Chondrocyte (in vitro differentiated cells): ENCODE measurements around the gene SCO2. TPM values are rescaled to one million over a fixed set of nuclear protein-coding genes. Genes with fewer than 3 reads are reported as not detected.

Experiments used
- DNase-seq: peaks from one replicate; pipeline ENCODE4 v3.0.0; 2021; ENCODE audit warnings: mixed read lengths, low spot score
- H3K27ac Mint-ChIP-seq: one replicate; pipeline ENCODE4 v1.8.0; 2021; ENCODE audit warnings: mild to moderate bottlenecking, moderate library complexity, mixed read lengths; ENCODE audit not compliant: unreplicated experiment
- H3K27me3 Mint-ChIP-seq: 2 replicates; pipeline ENCODE4 v1.8.0; 2021; ENCODE audit warnings: low read depth, mixed read lengths
- H3K36me3 Mint-ChIP-seq: 2 replicates; pipeline ENCODE4 v1.8.0; 2021; ENCODE audit warnings: low read depth, mixed read lengths
- H3K4me1 Mint-ChIP-seq: 2 replicates; pipeline ENCODE4 v1.8.0; 2021; ENCODE audit warnings: low read depth, mild to moderate bottlenecking, mixed read lengths
- H3K4me3 Mint-ChIP-seq: one replicate; pipeline ENCODE4 v1.8.0; 2021; ENCODE audit warnings: mild to moderate bottlenecking, moderate library complexity, mixed read lengths; ENCODE audit not compliant: unreplicated experiment
- H3K9me3 Mint-ChIP-seq: 2 replicates; pipeline ENCODE4 v1.8.0; 2021; ENCODE audit warnings: low read depth, mixed read lengths
- total RNA-seq: library from RNA; stranded (reverse); gene quantifications from 3 replicates; pipeline ENCODE4 v1.2.1, GENCODE V29; 2021
- TF ChIP-seq, protein P1 (sequence below): fragments of 200-600 bp; sonication (generic); IDR thresholded peaks from 2 replicates; pipeline ENCODE4 v1.5.0; 2021; ENCODE audit warnings: antibody characterized with exemption, mild to moderate bottlenecking, moderate library complexity

The SCO2 gene
- total RNA-seq, 1 donor from 2014 or later = 5.4 TPM

DNA sequence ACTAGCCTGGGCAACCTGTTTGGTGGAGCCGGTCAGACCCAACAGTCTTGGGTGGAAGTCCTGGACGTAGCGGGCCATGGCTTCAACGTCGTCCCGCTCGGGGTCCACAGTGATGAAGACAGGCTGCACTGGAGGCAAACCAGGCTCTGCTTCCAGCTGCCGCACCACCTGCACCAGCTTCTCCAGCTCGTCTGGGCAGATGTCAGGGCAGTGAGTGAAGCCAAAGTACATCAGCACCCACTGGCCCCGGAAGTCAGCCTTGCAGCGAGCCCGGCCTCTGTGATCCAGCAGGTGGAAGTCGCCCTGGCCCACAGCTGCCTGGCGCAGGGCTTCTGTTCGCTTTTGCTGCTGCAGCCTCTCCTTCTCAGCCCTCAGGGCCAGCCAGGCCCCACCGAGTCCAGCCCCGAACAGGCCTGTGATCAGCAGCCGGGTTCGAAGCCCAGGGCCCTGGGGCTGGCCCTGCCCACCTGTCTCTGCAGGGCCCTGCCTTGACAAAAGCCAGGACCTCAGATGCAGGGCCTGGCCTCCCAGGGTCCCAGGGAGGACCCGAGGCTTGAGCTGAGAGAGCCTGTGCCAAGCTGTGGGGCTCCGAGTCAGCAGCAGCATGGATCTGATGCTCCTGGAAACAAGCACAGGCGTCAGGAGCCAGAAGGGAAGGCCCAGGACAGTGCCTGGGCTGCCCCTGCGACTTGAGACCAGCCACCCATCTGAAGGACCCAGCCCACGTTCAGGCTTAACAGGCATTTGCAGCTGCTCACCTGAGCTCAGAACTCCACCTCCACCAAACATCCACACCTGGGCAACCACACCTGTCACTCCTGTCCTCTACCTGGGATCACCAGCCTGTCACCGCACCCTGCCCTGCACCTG lies 1.4 kb downstream of the SCO2 start:
- H3K36me3 Mint-ChIP-seq = peaks cover 7% of the 10 kb centered on the region
- TF ChIP-seq, protein P1, sequence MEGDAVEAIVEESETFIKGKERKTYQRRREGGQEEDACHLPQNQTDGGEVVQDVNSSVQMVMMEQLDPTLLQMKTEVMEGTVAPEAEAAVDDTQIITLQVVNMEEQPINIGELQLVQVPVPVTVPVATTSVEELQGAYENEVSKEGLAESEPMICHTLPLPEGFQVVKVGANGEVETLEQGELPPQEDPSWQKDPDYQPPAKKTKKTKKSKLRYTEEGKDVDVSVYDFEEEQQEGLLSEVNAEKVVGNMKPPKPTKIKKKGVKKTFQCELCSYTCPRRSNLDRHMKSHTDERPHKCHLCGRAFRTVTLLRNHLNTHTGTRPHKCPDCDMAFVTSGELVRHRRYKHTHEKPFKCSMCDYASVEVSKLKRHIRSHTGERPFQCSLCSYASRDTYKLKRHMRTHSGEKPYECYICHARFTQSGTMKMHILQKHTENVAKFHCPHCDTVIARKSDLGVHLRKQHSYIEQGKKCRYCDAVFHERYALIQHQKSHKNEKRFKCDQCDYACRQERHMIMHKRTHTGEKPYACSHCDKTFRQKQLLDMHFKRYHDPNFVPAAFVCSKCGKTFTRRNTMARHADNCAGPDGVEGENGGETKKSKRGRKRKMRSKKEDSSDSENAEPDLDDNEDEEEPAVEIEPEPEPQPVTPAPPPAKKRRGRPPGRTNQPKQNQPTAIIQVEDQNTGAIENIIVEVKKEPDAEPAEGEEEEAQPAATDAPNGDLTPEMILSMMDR = no peak
- H3K4me3 Mint-ChIP-seq = peak overlapping the region; percentile 95
- peak; percentile 50 for DNase-seq
- H3K27me3 Mint-ChIP-seq = no peaks in the 10 kb centered on the region
- peaks cover 46% of the 10 kb centered on the region for H3K4me1 Mint-ChIP-seq
- no peaks in the 10 kb centered on the region for H3K9me3 Mint-ChIP-seq
- H3K27ac Mint-ChIP-seq = peak overlapping the region; percentile 89

DNA sequence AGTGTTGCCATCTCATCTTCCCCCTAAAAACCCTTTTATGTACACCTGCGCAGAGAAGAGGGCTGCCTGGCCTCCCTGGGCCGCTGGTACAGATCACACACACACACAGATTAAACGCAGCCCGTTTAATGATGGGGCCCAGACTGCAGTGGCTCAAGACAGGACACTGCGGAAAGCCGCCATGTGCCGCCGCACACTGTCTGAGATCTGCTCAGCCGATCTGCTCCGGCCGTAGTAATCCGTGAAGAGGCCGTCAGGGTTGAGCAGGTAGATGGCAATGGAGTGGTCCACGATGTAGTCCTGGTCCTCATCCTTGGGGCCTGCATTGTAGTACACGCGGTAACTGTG lies 2.0 kb downstream of the SCO2 start:
- no peaks in the 10 kb centered on the region for H3K27me3 Mint-ChIP-seq
- TF ChIP-seq, protein P1 = no peak
- H3K4me1 Mint-ChIP-seq = peaks cover 39% of the 10 kb centered on the region
- H3K36me3 Mint-ChIP-seq = peaks cover 7% of the 10 kb centered on the region
- H3K4me3 Mint-ChIP-seq = no peak overlapping the region
- no peak overlapping the region for H3K27ac Mint-ChIP-seq
- no peak for DNase-seq
- no peaks in the 10 kb centered on the region for H3K9me3 Mint-ChIP-seq

DNA sequence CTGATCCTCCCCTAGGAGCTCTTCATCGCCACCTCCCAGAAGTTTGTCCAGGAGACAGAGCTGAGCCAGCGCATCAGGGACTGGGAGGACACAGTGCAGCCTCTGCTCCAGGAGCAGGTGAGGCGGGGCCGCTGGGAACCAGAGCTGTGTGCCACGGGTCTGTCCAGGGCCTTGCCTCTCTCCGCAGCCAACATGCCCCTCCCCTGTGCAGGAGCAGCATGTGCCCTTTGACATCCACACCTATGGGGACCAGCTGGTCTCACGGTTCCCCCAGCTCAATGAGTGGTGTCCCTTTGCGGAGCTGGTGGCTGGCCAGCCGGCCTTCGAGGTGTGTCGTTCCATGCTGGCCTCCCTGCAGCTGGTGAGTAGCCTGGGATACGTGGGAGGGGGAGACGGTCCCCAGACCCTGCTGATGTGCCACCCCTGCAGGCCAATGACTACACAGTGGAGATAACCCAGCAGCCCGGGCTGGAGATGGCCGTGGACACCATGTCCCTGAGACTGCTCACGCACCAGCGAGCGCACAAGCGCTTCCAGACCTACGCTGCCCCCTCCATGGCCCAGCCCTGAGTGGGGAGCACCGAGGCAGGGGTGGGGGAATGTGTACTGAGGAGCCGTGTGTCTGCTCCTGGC lies 2.5 kb downstream of the SCO2 start:
- H3K9me3 Mint-ChIP-seq = no peaks in the 10 kb centered on the region
- peaks cover 34% of the 10 kb centered on the region for H3K4me1 Mint-ChIP-seq
- H3K36me3 Mint-ChIP-seq = peaks cover 7% of the 10 kb centered on the region
- H3K27me3 Mint-ChIP-seq = no peaks in the 10 kb centered on the region
- DNase-seq = no peak
- no peak overlapping the region for H3K27ac Mint-ChIP-seq
- H3K4me3 Mint-ChIP-seq = no peak overlapping the region
- TF ChIP-seq, protein P1 = no peak

DNA sequence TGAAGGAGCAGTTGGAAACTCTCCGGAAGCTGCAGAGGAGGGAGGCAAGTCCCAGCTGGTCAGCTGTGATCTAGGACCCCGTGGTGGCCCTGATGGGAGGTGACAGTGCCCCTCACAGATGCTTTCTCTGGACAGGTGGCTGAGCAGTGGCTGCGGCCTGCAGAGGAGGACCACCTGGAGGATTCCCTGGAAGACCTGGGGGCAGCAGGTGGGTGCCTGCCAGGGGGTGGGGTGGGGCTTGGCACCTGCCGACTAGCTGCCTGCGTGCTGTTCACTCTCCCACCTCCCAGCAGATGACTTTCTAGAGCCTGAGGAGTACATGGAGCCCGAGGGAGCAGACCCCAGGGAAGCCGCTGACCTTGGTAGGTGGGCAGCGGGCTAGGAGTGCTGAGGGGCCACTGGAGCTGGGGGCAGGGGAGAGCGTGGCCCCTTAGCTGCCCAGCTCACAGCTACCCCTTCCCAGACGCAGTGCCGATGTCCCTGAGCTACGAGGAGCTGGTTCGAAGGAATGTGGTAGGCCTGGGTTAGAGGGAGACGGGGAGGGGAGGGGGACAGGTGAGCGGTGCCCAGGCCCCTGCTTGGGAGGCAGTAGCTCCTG lies 3.1 kb downstream of the SCO2 start:
- no peaks in the 10 kb centered on the region for H3K9me3 Mint-ChIP-seq
- H3K4me3 Mint-ChIP-seq = no peak overlapping the region
- peaks cover 9% of the 10 kb centered on the region for H3K36me3 Mint-ChIP-seq
- TF ChIP-seq, protein P1 = no peak
- no peak for DNase-seq
- peaks cover 28% of the 10 kb centered on the region for H3K4me1 Mint-ChIP-seq
- no peak overlapping the region for H3K27ac Mint-ChIP-seq
- H3K27me3 Mint-ChIP-seq = no peaks in the 10 kb centered on the region

DNA sequence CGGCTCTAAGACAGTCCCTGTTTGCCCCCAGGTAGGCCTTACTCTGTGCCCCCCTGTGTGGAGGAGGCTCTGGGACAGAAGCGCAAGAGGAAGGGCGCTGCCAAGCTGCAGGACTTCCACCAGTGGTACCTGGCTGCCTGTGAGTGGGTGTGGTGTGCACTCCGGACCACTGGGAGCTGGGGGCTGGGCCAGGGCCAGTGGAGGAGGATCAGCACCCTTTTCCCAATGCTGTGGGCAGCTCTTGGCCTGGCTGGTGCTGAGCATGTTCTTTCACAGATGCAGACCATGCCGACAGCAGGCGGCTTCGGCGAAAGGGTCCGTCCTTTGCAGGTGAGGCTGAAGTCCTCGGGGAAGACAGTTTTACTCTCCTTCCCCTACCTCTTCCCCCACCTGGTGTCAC lies 3.7 kb downstream of the SCO2 start:
- peaks cover 9% of the 10 kb centered on the region for H3K36me3 Mint-ChIP-seq

More for the DNA sequence above, 3.7 kb downstream of the SCO2 start:
- TF ChIP-seq, protein P1 = no peak
- DNase-seq = peak; percentile 79
- Mint-ChIP-seq H3K4me1 (peaks cover 22% of the 10 kb centered on the region), H3K4me3 (no peak overlapping the region), H3K27ac (no peak overlapping the region), H3K27me3 (no peaks in the 10 kb centered on the region), H3K9me3 (no peaks in the 10 kb centered on the region)
